Omental fat pad (tissue), 4 donors: ENCODE measurements around the gene KRT86. TPM values are rescaled to one million over a fixed set of nuclear protein-coding genes. Genes with fewer than 3 reads are reported as not detected.
"Not testable (repeated sequence)": the region's sequence is repeated elsewhere in the genome, so short reads cannot be mapped to it uniquely, and the experiment has no call there.

Source experiments
- ATAC-seq: fragments of 150-250 bp; one replicate; pipeline ENCODE4 v1.9.1; 2016; ENCODE audit warnings: mild to moderate bottlenecking, moderate library complexity; ENCODE audit not compliant: low FRiP score
- DNase-seq: peaks from one replicate; pipeline ENCODE4 v3.0.0-alpha.2; 2019; ENCODE audit warnings: low spot score
- total RNA-seq, 4 donors: library from RNA; depleted of rRNA; stranded (reverse); fragments of >200 nt; gene quantifications; one replicate each; pipeline ENCODE4 v1.1.0, GENCODE V29; 2016
- TF ChIP-seq, protein P1 (sequence below), 3 donors: fragments of 450-650 bp; IDR thresholded peaks; one replicate each; pipeline ENCODE4 v1.5.1; 2016 to 2017; ENCODE audit warnings: antibody characterized with exemption in 3 of 3, mild to moderate bottlenecking in 3 of 3, moderate library complexity in 2 of 3

The KRT86 gene
- total RNA-seq, 4 donors from 2014 or later, result 0.37 TPM; not detected in 3

DNA sequence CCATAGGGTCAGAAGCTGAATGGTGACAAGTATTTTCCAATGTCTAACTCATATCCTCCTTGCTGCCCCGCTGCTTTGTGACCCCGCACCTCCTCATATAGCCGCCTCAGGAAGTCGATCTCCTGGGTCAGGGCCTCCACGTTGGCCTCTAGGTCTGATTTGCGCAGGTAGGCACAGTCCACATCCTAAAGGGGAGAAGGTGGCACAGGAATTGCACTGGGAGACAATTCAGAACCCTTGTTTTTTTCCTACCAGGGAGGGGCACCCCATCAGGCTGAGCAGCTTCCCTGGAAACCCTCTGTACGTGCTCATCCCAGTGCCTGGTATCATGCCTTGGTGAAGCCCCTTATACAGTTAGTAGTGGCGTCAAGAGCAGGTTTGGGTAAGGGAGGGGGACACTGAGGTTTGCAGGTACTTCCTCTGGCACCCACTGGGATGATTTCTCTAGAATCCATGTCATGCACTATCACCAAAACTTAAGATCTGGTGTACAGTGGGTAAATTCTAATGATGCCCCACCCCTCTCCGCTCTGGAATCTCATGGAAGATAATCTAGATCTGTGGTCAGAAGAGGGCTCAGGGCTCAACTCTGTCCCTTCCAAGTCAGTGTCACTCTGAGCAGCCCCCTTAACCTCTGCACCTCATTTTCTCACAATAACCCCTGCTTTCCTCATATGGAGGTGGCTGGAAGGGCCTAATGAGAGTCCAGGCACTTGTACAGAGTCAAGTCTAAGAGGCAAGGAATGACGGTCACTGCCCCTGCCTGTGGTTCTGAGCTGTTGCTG, 20.1 kb upstream of the KRT86 start:
- no peak for DNase-seq
- no peak for ATAC-seq
- TF ChIP-seq, protein P1, sequence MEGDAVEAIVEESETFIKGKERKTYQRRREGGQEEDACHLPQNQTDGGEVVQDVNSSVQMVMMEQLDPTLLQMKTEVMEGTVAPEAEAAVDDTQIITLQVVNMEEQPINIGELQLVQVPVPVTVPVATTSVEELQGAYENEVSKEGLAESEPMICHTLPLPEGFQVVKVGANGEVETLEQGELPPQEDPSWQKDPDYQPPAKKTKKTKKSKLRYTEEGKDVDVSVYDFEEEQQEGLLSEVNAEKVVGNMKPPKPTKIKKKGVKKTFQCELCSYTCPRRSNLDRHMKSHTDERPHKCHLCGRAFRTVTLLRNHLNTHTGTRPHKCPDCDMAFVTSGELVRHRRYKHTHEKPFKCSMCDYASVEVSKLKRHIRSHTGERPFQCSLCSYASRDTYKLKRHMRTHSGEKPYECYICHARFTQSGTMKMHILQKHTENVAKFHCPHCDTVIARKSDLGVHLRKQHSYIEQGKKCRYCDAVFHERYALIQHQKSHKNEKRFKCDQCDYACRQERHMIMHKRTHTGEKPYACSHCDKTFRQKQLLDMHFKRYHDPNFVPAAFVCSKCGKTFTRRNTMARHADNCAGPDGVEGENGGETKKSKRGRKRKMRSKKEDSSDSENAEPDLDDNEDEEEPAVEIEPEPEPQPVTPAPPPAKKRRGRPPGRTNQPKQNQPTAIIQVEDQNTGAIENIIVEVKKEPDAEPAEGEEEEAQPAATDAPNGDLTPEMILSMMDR (IDR thresholded peaks at IDR 0.05), result no peak

DNA sequence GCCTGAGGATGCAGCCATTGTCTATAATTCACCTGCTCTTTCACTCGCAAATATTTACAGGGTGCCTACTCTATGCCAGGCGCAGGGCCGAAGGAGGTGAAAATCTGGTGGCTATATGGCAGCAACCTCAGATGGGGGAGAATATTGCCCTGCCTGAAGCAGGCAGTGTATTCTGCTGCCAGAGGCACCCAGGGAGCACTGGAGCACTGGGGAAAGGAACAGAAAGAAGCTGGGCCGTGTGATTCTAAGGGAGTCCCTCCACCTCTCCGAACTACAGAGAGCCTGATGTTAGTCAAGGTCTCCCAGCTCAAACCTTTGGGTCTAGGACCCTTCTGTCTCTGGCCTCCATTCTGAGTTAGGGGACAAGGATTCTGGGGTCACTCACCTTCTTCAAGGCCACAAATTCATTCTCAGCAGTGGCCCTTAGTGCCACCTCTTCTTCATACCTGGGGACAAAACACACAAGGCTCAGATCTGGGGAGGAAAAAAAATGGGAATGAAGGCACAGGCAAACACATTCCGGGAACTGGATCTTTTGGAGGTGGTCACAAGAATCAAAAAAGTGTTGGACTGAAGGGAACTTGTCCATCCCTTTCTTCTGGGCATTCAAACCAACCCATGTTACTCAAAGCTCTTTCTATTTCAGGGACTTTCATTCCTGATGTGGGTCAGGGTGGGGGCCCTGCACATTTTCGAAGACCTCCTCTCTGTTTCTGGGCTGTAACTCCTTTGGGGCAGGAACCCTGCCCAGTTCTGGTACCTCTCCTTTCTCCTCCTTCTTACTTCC, 19.3 kb upstream of the KRT86 start:
- DNase-seq (no peak), ATAC-seq (no peak)
- TF ChIP-seq, protein P1 (IDR thresholded peaks at IDR 0.05), result no peak

DNA sequence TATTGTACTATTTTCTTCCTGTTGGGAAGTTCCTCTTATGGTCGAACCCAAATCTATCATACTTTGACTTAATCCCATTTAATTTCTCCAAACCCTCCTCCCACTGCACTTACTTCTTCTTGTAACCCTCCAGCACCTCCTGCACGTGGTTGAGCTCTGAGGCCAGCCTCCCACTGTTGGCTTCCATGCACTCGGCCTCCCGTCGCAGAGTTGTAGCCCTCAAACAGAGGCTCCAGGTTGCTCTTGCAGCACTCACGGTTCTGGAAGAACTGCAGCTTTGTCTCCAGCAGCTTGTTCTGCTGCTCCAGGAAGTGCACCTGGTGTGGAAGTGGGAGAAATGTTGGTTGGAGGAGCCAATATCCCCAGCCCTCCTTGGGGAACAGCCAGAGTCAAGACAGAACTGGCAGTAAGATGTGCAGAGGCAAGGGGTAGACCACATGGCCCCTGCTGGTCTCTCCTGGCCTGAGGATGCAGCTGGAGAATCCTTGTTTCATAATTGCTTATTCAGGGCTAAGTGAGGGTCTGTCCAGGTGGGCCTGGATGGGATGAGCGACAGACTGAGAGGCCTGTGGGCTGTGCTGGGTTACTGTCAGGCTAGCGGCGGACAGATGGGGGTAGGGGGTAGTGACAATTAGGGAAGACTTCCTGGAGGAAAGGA, 18.4 kb upstream of the KRT86 start:
- DNase-seq (no peak), ATAC-seq (no peak)
- TF ChIP-seq, protein P1 (IDR thresholded peaks at IDR 0.05), result no peak

DNA sequence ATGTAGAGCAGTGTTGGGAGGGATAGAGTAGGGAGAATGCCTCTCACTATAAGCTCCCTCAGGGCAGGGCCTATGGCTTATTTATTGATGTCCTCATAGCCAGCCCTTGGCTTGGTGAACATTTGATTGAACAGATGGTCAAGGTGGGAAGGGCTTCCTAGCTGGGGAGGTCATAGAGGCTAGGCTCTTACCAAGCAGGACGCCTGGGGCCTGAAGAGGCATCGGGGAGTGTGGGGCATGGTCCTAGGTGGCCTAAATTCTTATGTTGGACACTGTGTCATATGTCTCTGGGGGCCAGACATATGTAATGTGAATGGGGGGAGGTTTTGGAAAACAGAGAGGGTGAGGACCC, 17.9 kb upstream of the KRT86 start:
- ATAC-seq, result no peak
- TF ChIP-seq, protein P1 (IDR thresholded peaks at IDR 0.05), result no peak
- no peak for DNase-seq

DNA sequence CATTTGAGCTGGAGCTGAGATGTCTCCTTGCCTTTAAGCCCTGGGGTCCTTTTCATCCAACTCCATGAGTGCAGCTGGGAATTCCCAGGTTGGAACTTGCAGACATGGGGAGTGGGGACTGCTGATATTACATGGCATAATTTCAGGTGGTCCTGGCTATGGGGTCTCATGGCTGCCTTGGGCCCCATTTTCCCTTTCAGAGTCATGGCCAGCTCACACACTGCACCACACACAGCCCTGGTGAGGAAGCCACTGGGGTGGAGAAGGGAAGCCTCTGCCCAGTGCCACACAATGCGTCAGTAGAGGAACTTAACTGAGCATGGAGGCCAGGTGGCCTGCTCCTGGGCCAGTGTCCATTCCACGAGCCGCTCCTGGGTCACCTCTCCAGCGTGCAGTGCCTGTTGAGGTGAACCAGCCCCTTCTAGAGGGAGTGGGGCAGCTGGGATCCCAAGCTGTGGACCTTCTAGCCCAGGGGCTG, 17.3 kb upstream of the KRT86 start:
- ATAC-seq (no peak), DNase-seq (no peak)

DNA sequence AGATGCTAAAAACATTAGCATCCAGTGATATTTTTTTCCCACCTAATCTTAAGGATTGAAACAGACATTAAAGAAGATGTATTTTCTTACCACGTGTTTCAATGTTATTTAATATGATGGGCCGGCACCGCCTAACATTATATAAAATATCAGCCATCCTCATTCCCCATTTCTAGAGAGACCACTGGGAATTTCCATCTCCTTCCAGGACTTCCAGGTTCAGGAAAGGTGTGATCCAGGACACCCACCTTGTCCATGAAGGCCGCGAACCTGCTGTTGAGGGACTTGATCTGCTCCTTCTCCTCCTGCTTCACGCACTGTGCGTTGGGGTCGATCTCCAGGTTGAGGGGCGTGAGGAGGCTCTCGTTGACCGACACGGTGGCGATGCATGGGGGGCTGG, 16.5 kb upstream of the KRT86 start:
- ATAC-seq, DNase-seq: not testable (repeated sequence)

More for the DNA sequence above, 17.3 kb upstream of the KRT86 start:
- TF ChIP-seq, protein P1 (IDR thresholded peaks at IDR 0.05), result no peak

DNA sequence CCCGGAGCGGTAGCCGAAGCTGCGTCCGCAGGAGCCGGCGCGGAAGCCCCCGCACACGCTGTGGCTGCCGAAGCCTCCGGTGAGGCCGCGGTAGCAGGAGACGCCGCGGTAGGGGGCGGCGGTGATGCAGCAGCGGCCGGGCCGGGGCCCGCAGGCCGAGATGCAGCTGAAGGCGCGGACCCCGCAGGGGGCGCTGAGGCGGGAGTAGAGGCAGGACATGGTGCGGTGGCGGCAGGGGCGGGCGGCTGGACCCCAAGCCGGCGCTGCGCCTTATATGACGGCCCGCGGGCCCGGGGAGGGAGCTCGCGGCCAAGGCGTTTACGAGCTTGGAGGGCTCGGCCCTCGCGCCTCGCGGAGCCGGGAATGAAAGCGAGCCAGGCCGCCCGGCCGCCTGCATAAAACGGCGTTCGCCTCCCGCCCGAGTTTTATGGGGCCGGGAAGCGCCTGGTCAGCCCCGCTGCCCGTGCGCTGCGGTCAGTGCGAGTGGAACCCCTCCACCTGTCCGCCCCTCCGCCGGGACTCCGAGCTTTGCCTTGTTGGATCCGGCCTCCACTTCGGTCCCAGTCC, 16.0 kb upstream of the KRT86 start:
- TF ChIP-seq, protein P1 (IDR thresholded peaks at IDR 0.05), result no peak
- DNase-seq (no peak), ATAC-seq (peak; percentile 46)
